GM12801 (cell line): ENCODE measurements around the gene PTPRN2.

ENCODE experiments used
- CTCF ChIP-seq: IDR thresholded peaks from one replicate; pipeline ENCODE4 v1.5.1; 2011; ENCODE audit warnings: control low read depth; ENCODE audit not compliant: insufficient read length; ENCODE audit errors: extremely low read depth

The PTPRN2 gene

GRCh38 chr7:157888579-157888978 lies 699.0 kb downstream of the PTPRN2 start:
- no peak for TF ChIP-seq CTCF

- TF ChIP-seq CTCF, result no peak
Measured at GRCh38 chr7:157887400-157887799, 700.2 kb downstream of the PTPRN2 start.

- TF ChIP-seq CTCF, result no peak
Measured at GRCh38 chr7:157886711-157887110, 700.9 kb downstream of the PTPRN2 start.

- TF ChIP-seq CTCF, result no peak
Measured at GRCh38 chr7:157886266-157886665, 701.4 kb downstream of the PTPRN2 start.

- TF ChIP-seq CTCF, result no peak
Measured at GRCh38 chr7:157885140-157885539, 702.5 kb downstream of the PTPRN2 start.

- TF ChIP-seq CTCF, result no peak
Measured at GRCh38 chr7:157884461-157885062, 703.1 kb downstream of the PTPRN2 start.

- no peak for TF ChIP-seq CTCF
Measured at GRCh38 chr7:157881048-157881771, 706.4 kb downstream of the PTPRN2 start.
